H1 (cell line): ENCODE measurements around the gene TTC21A. TPM values are rescaled to one million over a fixed set of nuclear protein-coding genes. Genes with fewer than 3 reads are reported as not detected.

ENCODE experiments used
- CTCF ChIA-PET: fragments of 300-600 bp; sonication (Branson Sonifier 250); formaldehyde crosslinking; loops from one replicate; lab custom pipeline; 2021; ENCODE audit not compliant: partially characterized antibody; lab: Charles Lee
- POLR2A ChIA-PET: fragments of 300-600 bp; sonication (Branson Sonifier 250); formaldehyde crosslinking; loops from one replicate; lab custom pipeline; 2021; ENCODE audit warnings: inconsistent platforms; ENCODE audit not compliant: partially characterized antibody; lab: Charles Lee
- DNase-seq, 2 experiments: peaks; one replicate each; pipeline versions ENCODE4 v3.0.0 to v3.0.0-alpha.2; 2010 to 2022; ENCODE audit warnings: low spot score in 2 of 2, low read depth in 1 of 2, mixed read lengths in 1 of 2
- FAIRE-seq: peaks from 2 replicates; lab custom pipeline; 2011; peaks lifted over from hg19 to GRCh38; lab: Jason Lieb, UNC
- H2AFZ ChIP-seq: 2 replicates; pipeline ENCODE4 v1.8.1; 2012; ENCODE audit warnings: low read length, inconsistent platforms
- H2AK5ac ChIP-seq: 2 replicates; pipeline ENCODE4 v1.6.1; 2013; ENCODE audit warnings: low read depth, low read length
- H2BK120ac ChIP-seq: replicated peaks from 2 replicates; pipeline ENCODE3; 2013; ENCODE audit warnings: low read depth, low read length, inconsistent platforms
- H2BK12ac ChIP-seq: 2 replicates; pipeline ENCODE4 v1.6.1; 2013; ENCODE audit warnings: low read depth, low read length
- H2BK15ac ChIP-seq: 2 replicates; pipeline ENCODE4 v1.6.1; 2013; ENCODE audit warnings: low read length
- H2BK20ac ChIP-seq: 2 replicates; pipeline ENCODE4 v1.6.1; 2013; ENCODE audit warnings: low read length
- H2BK5ac ChIP-seq: 2 replicates; pipeline ENCODE4 v1.6.1; 2013; ENCODE audit warnings: low read depth, low read length
- H3K14ac ChIP-seq: 2 replicates; pipeline ENCODE4 v1.6.1; 2013; ENCODE audit warnings: inconsistent platforms; ENCODE audit not compliant: insufficient read length
- H3K18ac ChIP-seq: 2 replicates; pipeline ENCODE4 v1.6.1; 2013; ENCODE audit warnings: low read length; ENCODE audit errors: extremely low read depth
- H3K23ac ChIP-seq: 2 replicates; pipeline ENCODE4 v1.6.1; 2013; ENCODE audit warnings: inconsistent platforms; ENCODE audit not compliant: insufficient read length
- H3K23me2 ChIP-seq: 2 replicates; pipeline ENCODE4 v1.6.1; 2013; ENCODE audit warnings: low read depth, low read length
- H3K27ac ChIP-seq: 2 replicates; pipeline ENCODE4 v1.6.1; 2011; ENCODE audit warnings: low read depth, low read length, inconsistent platforms
- H3K27me3 ChIP-seq, 4 experiments: replicated peaks in 1 of 4; 1 replicate in 1 of 4; 2 replicates in 3 of 4; pipeline versions ENCODE4 v1.6.1 to v1.8.1; 2011 to 2013; ENCODE audit warnings: low read length in 3 of 4, mild to moderate bottlenecking in 3 of 4, inconsistent platforms in 2 of 4, mixed read lengths in 2 of 4, moderate library complexity in 1 of 4; ENCODE audit not compliant: control insufficient read depth in 3 of 4, insufficient read depth in 3 of 4; ENCODE audit errors: extremely low read depth in 1 of 4
- H3K36me3 ChIP-seq, 4 experiments: 2 replicates each; pipeline versions ENCODE4 v1.6.1 to v1.8.1; 2011 to 2013; ENCODE audit warnings: mild to moderate bottlenecking in 4 of 4, low read length in 3 of 4, moderate library complexity in 2 of 4, control low read depth in 1 of 4, inconsistent platforms in 1 of 4; ENCODE audit not compliant: insufficient read depth in 4 of 4, control insufficient read depth in 2 of 4
- H3K4ac ChIP-seq: replicated peaks from 2 replicates; pipeline ENCODE3; 2013; ENCODE audit warnings: low read length, low read depth, mixed read lengths, inconsistent platforms; ENCODE audit not compliant: insufficient read length
- H3K4me1 ChIP-seq, 4 experiments: replicated peaks in 1 of 4; 1 replicate in 1 of 4; 2 replicates in 3 of 4; pipeline versions ENCODE4 v1.6.1 to v1.8.1; 2011 to 2013; ENCODE audit warnings: low read length in 3 of 4, inconsistent platforms in 2 of 4, mixed read lengths in 1 of 4; ENCODE audit not compliant: insufficient read depth in 4 of 4, control insufficient read depth in 3 of 4
- H3K4me2 ChIP-seq, 2 experiments: 2 replicates each; pipeline versions ENCODE4 v1.6.1 to v1.8.1; 2011 to 2013; ENCODE audit warnings: low read depth in 2 of 2, low read length in 2 of 2, control low read depth in 1 of 2, inconsistent platforms in 1 of 2, mild to moderate bottlenecking in 1 of 2; ENCODE audit not compliant: insufficient read depth in 1 of 2
- H3K4me3 ChIP-seq, 4 experiments: fragments of 200-600, 300-600 bp in 1 of 4; sonication (generic), shearing (Covaris generic), sonication (Bioruptor Twin) in 1 of 4; 2 replicates each; pipeline versions ENCODE4 v1.5.1 to v1.8.1; 2011 to 2016; ENCODE audit warnings: low read length in 4 of 4, low read depth in 3 of 4, control low read depth in 2 of 4, inconsistent platforms in 2 of 4, mild to moderate bottlenecking in 2 of 4, mixed read lengths in 1 of 4, moderate library complexity in 1 of 4; ENCODE audit not compliant: insufficient read depth in 2 of 4; ENCODE audit errors: extremely low read depth in 1 of 4
- H3K56ac ChIP-seq: replicated peaks from 2 replicates; pipeline ENCODE3; 2013; ENCODE audit warnings: low read depth, mild to moderate bottlenecking, mixed read lengths, low read length, inconsistent platforms; ENCODE audit not compliant: insufficient read length
- H3K79me1 ChIP-seq: 2 replicates; pipeline ENCODE4 v1.6.1; 2013; ENCODE audit warnings: low read depth, low read length, control low read depth
- H3K79me2 ChIP-seq, 2 experiments: 2 replicates each; pipeline versions ENCODE4 v1.6.1 to v1.8.1; 2012 to 2013; ENCODE audit warnings: low read length in 2 of 2, mild to moderate bottlenecking in 2 of 2, inconsistent platforms in 1 of 2; ENCODE audit not compliant: insufficient read depth in 2 of 2, control insufficient read depth in 1 of 2
- H3K9ac ChIP-seq, 4 experiments: replicated peaks in 1 of 4; 1 replicate in 1 of 4; 2 replicates in 3 of 4; pipeline versions ENCODE4 v1.6.1 to v1.8.1; 2011 to 2013; ENCODE audit warnings: low read depth in 3 of 4, low read length in 3 of 4, control low read depth in 2 of 4, mild to moderate bottlenecking in 2 of 4, moderate library complexity in 2 of 4, inconsistent platforms in 1 of 4; ENCODE audit errors: extremely low read depth in 1 of 4
- H3K9me3 ChIP-seq, 2 experiments: 2 replicates each; pipeline versions ENCODE4 v1.6.1 to v1.8.1; 2012 to 2013; ENCODE audit warnings: mild to moderate bottlenecking in 2 of 2, moderate library complexity in 2 of 2, control low read depth in 1 of 2, inconsistent platforms in 1 of 2, low read depth in 1 of 2, low read length in 1 of 2, mixed read lengths in 1 of 2; ENCODE audit not compliant: insufficient read depth in 2 of 2
- H4K20me1 ChIP-seq, 2 experiments: replicated peaks in 1 of 2; 2 replicates each; pipeline versions ENCODE3 to v1.8.1; 2011 to 2013; ENCODE audit warnings: inconsistent platforms in 2 of 2, low read length in 2 of 2, mild to moderate bottlenecking in 1 of 2; ENCODE audit not compliant: insufficient read depth in 2 of 2, control insufficient read depth in 1 of 2
- H4K5ac ChIP-seq: 2 replicates; pipeline ENCODE4 v1.6.1; 2013; ENCODE audit warnings: low read length, low read depth, mixed read lengths, inconsistent platforms; ENCODE audit not compliant: insufficient read length
- H4K8ac ChIP-seq: 2 replicates; pipeline ENCODE4 v1.8.0; 2013; ENCODE audit warnings: mild to moderate bottlenecking, moderate library complexity, low read length, inconsistent platforms; ENCODE audit not compliant: insufficient read depth; ENCODE audit errors: extremely low read depth
- H4K91ac ChIP-seq: replicated peaks from 2 replicates; pipeline ENCODE3; 2013; ENCODE audit warnings: low read length, mixed read lengths, inconsistent platforms; ENCODE audit not compliant: insufficient read length
- EZH2 ChIP-seq: fragments of 200-600 bp; sonication (generic); IDR thresholded peaks from 2 replicates; pipeline ENCODE4 v1.7.1; 2012; ENCODE audit warnings: low read depth, mild to moderate bottlenecking, moderate library complexity, low read length, inconsistent platforms; ENCODE audit not compliant: severe bottlenecking
- FOSL1 ChIP-seq: IDR thresholded peaks from 2 replicates; pipeline ENCODE4 v1.6.1; 2011; ENCODE audit warnings: mild to moderate bottlenecking, low read depth, low read length, moderate library complexity; ENCODE audit not compliant: insufficient read depth
- HDAC2 ChIP-seq, 2 experiments: fragments of 300-600 bp in 1 of 2; sonication (generic) in 1 of 2; IDR thresholded peaks; 2 replicates each; pipeline ENCODE4 v1.6.1; 2011 to 2012; ENCODE audit warnings: low read depth in 2 of 2, low read length in 2 of 2, mild to moderate bottlenecking in 2 of 2, moderate library complexity in 2 of 2, borderline replicate concordance in 1 of 2, inconsistent platforms in 1 of 2
- HDAC6 ChIP-seq: IDR thresholded peaks from one replicate; pipeline ENCODE4 v1.7.1; 2012; ENCODE audit warnings: low read depth, mild to moderate bottlenecking, inconsistent platforms, low read length, moderate library complexity
- PHF8 ChIP-seq: fragments of 200-600 bp; sonication (generic); conservative IDR thresholded peaks from 2 replicates; pipeline ENCODE4 v1.7.1; 2012; ENCODE audit warnings: low read depth, mild to moderate bottlenecking, inconsistent platforms, low read length, moderate library complexity
- SP2 ChIP-seq: IDR thresholded peaks from 2 replicates; pipeline ENCODE4 v1.6.1; 2012; ENCODE audit warnings: mild to moderate bottlenecking, low read length, inconsistent platforms
- SUZ12 ChIP-seq: fragments of 200-600 bp; sonication (generic); IDR thresholded peaks from 2 replicates; pipeline ENCODE4 v1.6.1; 2012; ENCODE audit warnings: mild to moderate bottlenecking, inconsistent platforms, low read length, moderate library complexity, mixed read lengths
- ZNF274 ChIP-seq: IDR thresholded peaks from 2 replicates; pipeline ENCODE4 v1.7.0; 2012; ENCODE audit warnings: low read length, borderline replicate concordance; ENCODE audit errors: extremely low read depth
- WGBS, 2 experiments: shearing (Covaris generic) in 1 of 2; methylation state at CpG; one replicate each; pipeline versions ENCODE4 v1.1.6 to v1.1.7; 2013 to 2015; ENCODE audit warnings: low lambda C conversion rate in 2 of 2, mixed read lengths in 2 of 2, inconsistent platforms in 1 of 2, low coverage in 1 of 2, missing lambda C conversion rate in 1 of 2; ENCODE audit not compliant: insufficient replicate concordance in 2 of 2, insufficient coverage in 1 of 2, insufficient read length in 1 of 2; ENCODE audit errors: extremely low coverage in 1 of 2, missing lambda C conversion rate in 1 of 2; 5-methylcytosine and 5-hydroxymethylcytosine counted together
- polyA plus RNA-seq, 7 experiments: library from polyadenylated mRNA; depleted of rRNA in 3 of 7; stranded (reverse) in 5 of 7; unstranded in 2 of 7; fragments of >200 nt in 5 of 7; fragments of 200-250 nt in 2 of 7; gene quantifications; 1 replicate in 5 of 7; 2 replicates in 1 of 7; 4 replicates in 1 of 7; pipeline versions ENCODE4 v1.2.1 to v1.2.3, GENCODE V29; 2011 to 2013; ENCODE audit warnings: missing spikeins in 2 of 7, mixed read lengths in 2 of 7
- total RNA-seq: library from RNA; stranded (reverse); fragmentation: NEBNext Ultra II Directional; extraction: Animal tissue kit (Norgen Biotek cat#: 25700); gene quantifications from 2 replicates; pipeline ENCODE4 v1.2.1, GENCODE V29; 2021

Gene TTC21A
- total and polyA plus RNA-seq, 2 of the 8 experiments (the other 6 are each of a cell fraction or from before 2014, with no cell fraction given) = 2.3 to 2.8 TPM

- Histone ChIP-seq H3K9me3 (no peaks in the 10 kb centered on the region), H3K27me3 (no peaks in the 10 kb centered on the region), H2BK15ac (no peak overlapping the region), H3K56ac (no peak overlapping the region), H3K18ac (no peak overlapping the region), H4K20me1 (no peaks in the 10 kb centered on the region), H3K9ac (no peak overlapping the region), H4K8ac (no peak overlapping the region), H2BK5ac (no peak overlapping the region), H3K79me2 (no peaks in the 10 kb centered on the region), H3K27ac (no peak overlapping the region), H3K4ac (no peak overlapping the region), H2AFZ (no peak overlapping the region), H3K36me3 (no peaks in the 10 kb centered on the region), H3K4me2 (no peak overlapping the region), H3K23me2 (no peaks in the 10 kb centered on the region), H3K14ac (no peak overlapping the region), H2BK20ac (no peak overlapping the region), H4K5ac (no peak overlapping the region), H3K4me1 (0 out of 7 replicates have a peak, but pooled peaks cover 0 to 3% (median 0%) of the 10 kb centered on the region in 4 experiments), H2BK120ac (no peak overlapping the region)
- no peak for FAIRE-seq
- POLR2A ChIA-PET = interaction anchor here (0.7 to 1.5 kb wide), 2 partner anchors 23 to 276 kb away, joined by 3 read pairs; partner anchors contain the start of genes GORASP1 and TTC21A
- 86% methylated on average over 6 of the region's 6 CpGs; no CpG with 5 or more reads in 1 of the 2 experiments for WGBS, 2 experiments
- no peak for TF ChIP-seq PHF8
- TF ChIP-seq ZNF274 = no peak
- no peak for TF ChIP-seq SP2
- TF ChIP-seq FOSL1 = no peak
- TF ChIP-seq HDAC6 = no peak
- no peak for TF ChIP-seq EZH2
- TF ChIP-seq HDAC2 (IDR thresholded peaks at IDR 0.05; ENCODE audit: borderline replicate concordance in 1 of 2, low read depth in 2 of 2, low read length in 2 of 2) = no peak
- no peak for TF ChIP-seq SUZ12
- TF ChIP-seq, all 59 proteins: peak for 0
- Histone ChIP-seq H2BK12ac (no peak overlapping the region), H3K4me3 (no peak overlapping the region), H3K23ac (no peak overlapping the region), H3K79me1 (no peaks in the 10 kb centered on the region), H4K91ac (no peak overlapping the region), H2AK5ac (no peak overlapping the region)
- DNase-seq = no peak
- CTCF ChIA-PET = interaction anchor here (1.0 to 20.0 kb wide), 4 partner anchors 14 to 162 kb away, joined by 3 to 496 read pairs (median 239); partner anchors contain the start of genes CX3CR1 and XIRP1
Measured at GRCh38 chr3:39130026-39130425, 22.5 kb downstream of the TTC21A start.
